Thoracic aorta (tissue), 2 donors: Measurements from ENCODE around the gene STXBP6. TPM values are rescaled to one million over a fixed set of nuclear protein-coding genes. Genes with fewer than 3 reads are reported as not detected.

Source experiments
- ATAC-seq: fragments of 150-250 bp; one replicate; pipeline ENCODE4 v1.8.0; 2017; ENCODE audit warnings: low read depth; ENCODE audit not compliant: insufficient number of reproducible peaks, low FRiP score
- DNase-seq: peaks from one replicate; pipeline ENCODE4 v3.0.0-alpha.2; 2020; ENCODE audit warnings: low spot score
- H3K27ac ChIP-seq, 2 donors: fragments of 200-600 bp; sonication (generic); 1 replicate in 1 of 2; 2 replicates in 1 of 2; pipeline ENCODE4 v1.5.1; 2016; ENCODE audit warnings: mild to moderate bottlenecking in 2 of 2, moderate library complexity in 2 of 2
- H3K27me3 ChIP-seq: fragments of 200-600 bp; sonication (generic); replicated peaks from 2 replicates; pipeline ENCODE4 v1.6.0; 2016; ENCODE audit warnings: mild to moderate bottlenecking; ENCODE audit not compliant: insufficient read depth
- H3K36me3 ChIP-seq: fragments of 200-600 bp; sonication (generic); one replicate; pipeline ENCODE4 v1.5.1; 2016
- H3K4me1 ChIP-seq, 2 donors: fragments of 200-600 bp; sonication (generic); 1 replicate in 1 of 2; 2 replicates in 1 of 2; pipeline versions ENCODE4 v1.5.1 to v1.6.0; 2016; ENCODE audit warnings: low read depth in 2 of 2, mild to moderate bottlenecking in 1 of 2; ENCODE audit not compliant: control insufficient read depth in 1 of 2
- H3K4me3 ChIP-seq: fragments of 200-600 bp; sonication (generic); 2 replicates; pipeline ENCODE4 v1.5.1; 2016; ENCODE audit warnings: mild to moderate bottlenecking
- H3K9me3 ChIP-seq: fragments of 200-600 bp; sonication (generic); 2 replicates; pipeline ENCODE4 v1.5.1; 2016
- total RNA-seq, 2 donors: library from RNA; depleted of rRNA; stranded (reverse); fragments of >200 nt; gene quantifications; one replicate each; pipeline versions ENCODE4 v1.1.0 to v1.2.3, GENCODE V29; 2016
- TF ChIP-seq, protein P1 (sequence below): fragments of 200-600 bp; sonication (generic); IDR thresholded peaks from one replicate; pipeline ENCODE4 v1.5.1; 2019; ENCODE audit warnings: antibody characterized with exemption

Gene STXBP6
- total RNA-seq, 2 donors from 2014 or later, result 3.1 to 4.4 TPM

DNA sequence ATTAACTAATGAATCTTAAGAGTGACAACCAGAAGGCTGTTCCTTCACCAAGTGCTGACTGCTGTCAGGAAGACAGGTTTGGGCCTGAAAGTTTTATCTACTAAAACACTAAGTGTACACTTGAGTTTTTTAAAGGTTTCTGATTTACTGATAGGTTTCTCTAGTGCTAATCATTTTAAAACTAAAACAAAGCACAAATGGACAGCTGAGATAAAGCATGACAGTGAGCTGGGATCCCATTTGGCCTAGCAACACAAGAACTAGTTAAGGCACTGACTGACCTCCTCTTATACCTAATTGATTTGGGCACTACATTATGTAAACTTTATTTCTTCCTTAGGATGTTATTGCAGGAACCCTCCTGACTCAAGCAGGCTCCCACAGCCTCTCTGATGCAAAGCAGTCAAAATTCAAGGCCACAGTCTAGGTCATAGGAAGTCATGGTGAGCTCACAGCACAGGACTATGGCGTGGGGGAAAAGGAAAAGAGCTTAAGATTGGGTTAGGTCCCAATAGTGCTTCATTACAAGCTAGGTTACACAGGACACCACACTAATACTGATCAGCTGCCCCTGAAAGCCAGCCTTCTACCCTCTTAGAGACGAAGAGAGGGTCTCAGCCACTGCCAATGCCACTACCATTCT, 3.5 kb downstream of the STXBP6 start:
- TF ChIP-seq, protein P1, sequence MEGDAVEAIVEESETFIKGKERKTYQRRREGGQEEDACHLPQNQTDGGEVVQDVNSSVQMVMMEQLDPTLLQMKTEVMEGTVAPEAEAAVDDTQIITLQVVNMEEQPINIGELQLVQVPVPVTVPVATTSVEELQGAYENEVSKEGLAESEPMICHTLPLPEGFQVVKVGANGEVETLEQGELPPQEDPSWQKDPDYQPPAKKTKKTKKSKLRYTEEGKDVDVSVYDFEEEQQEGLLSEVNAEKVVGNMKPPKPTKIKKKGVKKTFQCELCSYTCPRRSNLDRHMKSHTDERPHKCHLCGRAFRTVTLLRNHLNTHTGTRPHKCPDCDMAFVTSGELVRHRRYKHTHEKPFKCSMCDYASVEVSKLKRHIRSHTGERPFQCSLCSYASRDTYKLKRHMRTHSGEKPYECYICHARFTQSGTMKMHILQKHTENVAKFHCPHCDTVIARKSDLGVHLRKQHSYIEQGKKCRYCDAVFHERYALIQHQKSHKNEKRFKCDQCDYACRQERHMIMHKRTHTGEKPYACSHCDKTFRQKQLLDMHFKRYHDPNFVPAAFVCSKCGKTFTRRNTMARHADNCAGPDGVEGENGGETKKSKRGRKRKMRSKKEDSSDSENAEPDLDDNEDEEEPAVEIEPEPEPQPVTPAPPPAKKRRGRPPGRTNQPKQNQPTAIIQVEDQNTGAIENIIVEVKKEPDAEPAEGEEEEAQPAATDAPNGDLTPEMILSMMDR, result no peak
- Histone ChIP-seq H3K27me3 (peaks cover 3% of the 10 kb centered on the region), H3K36me3 (no peaks in the 10 kb centered on the region), H3K4me3 (no peak overlapping the region), H3K9me3 (no peaks in the 10 kb centered on the region), H3K27ac (no peak overlapping the region), H3K4me1 (peaks cover 0 to 27% of the 10 kb centered on the region in 2 donors)
- DNase-seq, result no peak
- no peak for ATAC-seq

DNA sequence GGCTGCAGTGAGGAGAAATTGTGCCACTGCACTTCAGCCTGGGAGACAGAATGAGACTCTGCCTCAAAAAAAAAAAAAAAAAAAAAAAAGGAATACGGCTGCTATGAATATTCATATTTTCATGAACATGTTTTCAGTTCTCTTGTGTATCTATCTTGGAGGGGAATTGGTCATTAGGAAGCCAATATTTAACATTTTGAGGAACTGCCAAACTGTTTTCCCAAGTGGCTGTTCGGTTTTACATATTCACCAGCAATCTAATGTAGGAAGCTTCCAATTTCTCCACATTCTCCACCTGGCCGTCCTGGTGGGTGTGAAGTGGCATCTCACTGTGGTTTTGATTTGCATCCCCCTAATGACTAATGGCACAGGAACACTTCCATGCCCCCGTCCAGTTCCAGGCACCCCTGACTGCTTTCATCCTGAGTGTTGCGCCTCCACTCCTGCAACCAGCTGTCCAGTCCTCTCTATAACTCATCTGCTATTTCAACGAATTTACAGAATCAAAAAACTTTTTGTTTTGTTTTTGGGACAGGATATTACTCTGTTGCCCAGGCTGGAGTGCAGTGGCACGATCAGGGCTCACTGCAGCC, 5.7 kb downstream of the STXBP6 start:
- Histone ChIP-seq H3K9me3 (no peaks in the 10 kb centered on the region), H3K27me3 (no peaks in the 10 kb centered on the region), H3K4me3 (no peak overlapping the region), H3K4me1 (peaks cover 0 to 10% of the 10 kb centered on the region in 2 donors), H3K36me3 (no peaks in the 10 kb centered on the region), H3K27ac (no peak overlapping the region)
- ATAC-seq (no peak), DNase-seq (no peak)
- TF ChIP-seq, protein P1, result no peak

DNA sequence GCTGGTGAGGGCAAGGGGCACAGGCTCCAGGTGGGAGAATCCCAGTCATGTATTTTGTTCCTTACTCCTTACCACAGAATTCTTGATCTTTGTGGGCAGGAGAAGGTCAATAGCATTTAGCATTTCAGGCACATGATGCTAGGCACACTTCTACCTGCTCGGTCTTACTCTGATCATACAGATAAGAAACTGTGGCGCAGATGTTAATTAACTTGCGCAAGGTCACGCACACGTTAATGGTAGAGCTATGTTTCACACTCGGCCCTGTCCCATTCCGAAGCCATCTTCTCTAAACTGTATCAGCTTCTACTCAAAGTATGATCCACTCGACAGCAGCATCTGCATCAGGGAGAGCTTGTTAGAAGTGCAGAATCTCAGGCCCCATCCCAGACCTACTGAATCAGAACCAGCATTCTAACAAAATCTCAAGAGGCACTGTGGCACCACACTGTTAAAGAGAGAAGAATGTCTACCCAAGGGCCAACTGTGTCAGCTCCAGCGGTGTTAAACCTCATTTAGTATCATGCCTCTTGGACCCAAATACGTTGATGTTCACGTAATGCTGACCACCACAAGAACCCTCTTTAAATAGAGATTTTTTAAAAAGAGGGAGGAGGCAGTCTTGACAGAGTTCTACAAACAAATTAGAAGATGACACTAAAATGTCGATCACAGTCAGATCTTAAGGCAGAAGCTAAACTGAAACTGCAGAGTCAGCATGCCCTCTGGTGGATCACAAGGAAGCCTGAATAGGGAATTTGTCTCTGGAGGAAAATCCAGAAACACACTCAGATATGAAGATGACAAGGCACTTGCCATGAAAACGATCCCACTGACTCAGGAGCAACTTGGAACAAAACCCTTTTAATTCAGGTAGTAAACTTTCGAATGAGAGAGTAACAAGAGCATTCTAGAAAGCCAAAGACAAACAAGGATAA, 7.3 kb downstream of the STXBP6 start:
- no peak for ATAC-seq
- Histone ChIP-seq H3K27me3 (no peaks in the 10 kb centered on the region), H3K27ac (no peak overlapping the region), H3K36me3 (no peaks in the 10 kb centered on the region), H3K9me3 (no peaks in the 10 kb centered on the region), H3K4me3 (no peak overlapping the region), H3K4me1 (no peaks in the 10 kb centered on the region)
- no peak for DNase-seq
- TF ChIP-seq, protein P1, result no peak

DNA sequence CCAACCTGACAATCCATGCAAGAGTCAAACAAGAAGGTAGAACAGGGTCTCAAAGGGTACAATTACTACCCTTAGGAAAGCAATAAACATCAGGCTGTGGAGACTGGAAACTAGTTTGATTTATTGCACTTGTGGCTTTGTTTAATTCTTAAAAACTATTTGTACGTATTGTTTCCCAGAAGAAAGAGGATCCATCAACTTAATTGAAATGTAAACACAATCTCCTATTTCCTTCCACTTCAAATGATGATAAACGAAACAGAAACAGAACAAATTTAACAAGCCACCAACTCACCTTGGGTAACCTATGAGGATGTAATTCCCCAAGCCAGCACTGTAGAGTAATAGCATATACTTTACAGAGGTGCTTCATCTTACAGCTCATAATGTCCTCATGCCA, 8.0 kb downstream of the STXBP6 start:
- ATAC-seq, result no peak
- no peaks in the 10 kb centered on the region for H3K4me1 ChIP-seq

More for the DNA sequence above, 8.0 kb downstream of the STXBP6 start:
- no peaks in the 10 kb centered on the region for H3K27me3 ChIP-seq
- no peak overlapping the region for H3K27ac ChIP-seq
- no peaks in the 10 kb centered on the region for H3K36me3 ChIP-seq
- DNase-seq, result no peak
- H3K9me3 ChIP-seq, result no peaks in the 10 kb centered on the region
- no peak overlapping the region for H3K4me3 ChIP-seq
- TF ChIP-seq, protein P1, result no peak
